GM23338 (cell line): Measurements from ENCODE around the gene YPEL4. TPM values are rescaled to one million over a fixed set of nuclear protein-coding genes. Genes with fewer than 3 reads are reported as not detected.

ENCODE experiments used
- ATAC-seq: fragments of 200-7000 bp; cut with Tn5 transposase; 3 replicates; pipeline ENCODE4 v1.9.1; 2020
- DNase-seq: peaks from one replicate; pipeline ENCODE4 v3.0.0-alpha.2; 2015; ENCODE audit warnings: low spot score
- H2AFZ ChIP-seq: fragments of 200-600 bp; sonication (generic); 2 replicates; pipeline ENCODE4 v1.8.0; 2016; ENCODE audit warnings: antibody characterized with exemption, mild to moderate bottlenecking, moderate library complexity
- H3F3A ChIP-seq: fragments of 200-600 bp; sonication (generic); replicated peaks from 2 replicates; pipeline ENCODE4 v1.8.0; 2017; ENCODE audit warnings: antibody characterized with exemption, mixed run types, low read depth
- H3K27ac ChIP-seq: fragments of 200-600 bp; sonication (generic); 2 replicates; pipeline ENCODE4 v1.6.1; 2016; ENCODE audit warnings: low read depth
- H3K27me3 ChIP-seq: fragments of 200-600 bp; sonication (generic); 2 replicates; pipeline ENCODE4 v1.8.0; 2016; ENCODE audit warnings: mild to moderate bottlenecking, mixed run types, moderate library complexity; ENCODE audit not compliant: insufficient read depth
- H3K36me3 ChIP-seq: fragments of 200-600 bp; sonication (generic); 2 replicates; pipeline ENCODE4 v1.8.0; 2016; ENCODE audit warnings: mild to moderate bottlenecking; ENCODE audit not compliant: insufficient read depth
- H3K4me1 ChIP-seq: fragments of 200-600 bp; sonication (generic); 2 replicates; pipeline ENCODE4 v1.8.0; 2016; ENCODE audit warnings: mild to moderate bottlenecking, moderate library complexity; ENCODE audit not compliant: insufficient read depth
- H3K4me2 ChIP-seq: fragments of 200-600 bp; sonication (generic); 2 replicates; pipeline ENCODE4 v1.7.1; 2017; ENCODE audit warnings: mixed run types
- H3K4me3 ChIP-seq: fragments of 200-600 bp; sonication (generic); 2 replicates; pipeline ENCODE4 v1.6.1; 2016; ENCODE audit warnings: mixed run types
- H3K79me2 ChIP-seq: fragments of 200-600 bp; sonication (generic); replicated peaks from 2 replicates; pipeline ENCODE4 v1.8.0; 2017; ENCODE audit warnings: mild to moderate bottlenecking; ENCODE audit not compliant: insufficient read depth
- H3K9me2 ChIP-seq: fragments of 200-600 bp; sonication (generic); 2 replicates; pipeline ENCODE4 v1.8.0; 2017; ENCODE audit not compliant: insufficient read depth
- H4K20me1 ChIP-seq: fragments of 200-600 bp; sonication (generic); replicated peaks from 2 replicates; pipeline ENCODE4 v1.8.0; 2017; ENCODE audit warnings: mild to moderate bottlenecking; ENCODE audit not compliant: insufficient read depth
- H3K27ac Mint-ChIP-seq: 2 replicates; pipeline ENCODE4 v1.8.0; 2020; ENCODE audit warnings: inconsistent platforms, mild to moderate bottlenecking, moderate library complexity, mixed read lengths
- H3K27me3 Mint-ChIP-seq: 3 replicates; pipeline ENCODE4 v1.8.0; 2022; ENCODE audit warnings: low read depth, mild to moderate bottlenecking, moderate library complexity, mixed read lengths, inconsistent platforms; ENCODE audit not compliant: insufficient read depth, poor library complexity
- H3K36me3 Mint-ChIP-seq: 3 replicates; pipeline ENCODE4 v1.8.0; 2021; ENCODE audit warnings: low read depth, mild to moderate bottlenecking, inconsistent platforms, moderate library complexity, mixed read lengths
- H3K4me1 Mint-ChIP-seq: 3 replicates; pipeline ENCODE4 v1.8.0; 2020; ENCODE audit warnings: mild to moderate bottlenecking, inconsistent platforms, mixed read lengths
- H3K4me3 Mint-ChIP-seq: 3 replicates; pipeline ENCODE4 v1.8.0; 2021; ENCODE audit warnings: moderate library complexity, mild to moderate bottlenecking, inconsistent platforms, mixed read lengths
- H3K9me3 Mint-ChIP-seq: 3 replicates; pipeline ENCODE4 v1.8.0; 2020; ENCODE audit warnings: moderate library complexity, mild to moderate bottlenecking, inconsistent platforms, mixed read lengths
- EZH2phosphoT487 ChIP-seq: fragments of 200-600 bp; sonication (generic); IDR thresholded peaks from one replicate; pipeline ENCODE4 v1.8.1; 2018; ENCODE audit warnings: antibody characterized with exemption; ENCODE audit not compliant: unreplicated experiment
- NANOG ChIP-seq: IDR thresholded peaks from 2 replicates; pipeline ENCODE4 v1.6.1; 2016; ENCODE audit warnings: antibody characterized with exemption, borderline replicate concordance
- POLR2AphosphoS5 ChIP-seq: IDR thresholded peaks from 2 replicates; pipeline ENCODE4 v1.6.1; 2016; ENCODE audit warnings: antibody characterized with exemption, low read depth
- STAT1 ChIP-seq: IDR thresholded peaks from one replicate; pipeline ENCODE4 v1.6.1; 2016; ENCODE audit warnings: antibody characterized with exemption; ENCODE audit not compliant: unreplicated experiment
- ZNF331 ChIP-seq: fragments of 250-450 bp; sonication (Bioruptor Pico); IDR thresholded peaks from 2 replicates; pipeline ENCODE4 v1.5.0; 2020; ENCODE audit warnings: low read depth, mild to moderate bottlenecking, moderate library complexity
- polyA plus RNA-seq: library from polyadenylated mRNA; unstranded; fragments of >200 nt; fragmentation: Nextera tagmentation; extraction: Ambion mirVana; gene quantifications from 2 replicates; pipeline ENCODE4 v1.2.1, GENCODE V29; 2016
- total RNA-seq: library from RNA; depleted of rRNA; stranded (reverse); fragments of >200 nt; shearing (Covaris generic); gene quantifications from 2 replicates; pipeline ENCODE4 v1.2.3, GENCODE V29; 2014
- TF ChIP-seq, protein P1 (sequence below): fragments of 250-450 bp; sonication (Bioruptor Pico); IDR thresholded peaks from 2 replicates; pipeline ENCODE4 v1.5.0; 2020; ENCODE audit warnings: mild to moderate bottlenecking, moderate library complexity

YPEL4 gene
- total and polyA plus RNA-seq, 2 experiments from 2014 or later: 1.1 TPM; not detected in 1

DNA sequence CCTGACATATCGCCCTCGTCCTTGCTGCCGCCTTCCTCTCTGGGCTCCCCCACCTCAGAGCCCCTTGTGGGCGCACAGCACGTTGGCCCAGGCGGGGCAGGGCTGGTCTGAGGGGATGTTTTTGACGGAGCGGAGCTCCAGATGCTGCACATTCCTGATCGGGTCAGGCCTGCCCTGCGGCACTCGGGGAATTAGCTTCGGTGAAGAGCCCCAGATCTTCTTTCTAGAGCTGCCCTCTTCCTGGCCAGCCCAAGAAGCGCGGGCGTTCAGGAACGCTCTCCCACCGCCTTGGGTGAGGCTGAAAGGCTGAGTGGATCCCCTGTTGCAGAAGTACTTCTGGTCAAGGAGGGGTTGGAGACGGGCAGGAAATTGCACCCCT, 12.1 kb downstream of the YPEL4 start:
- Histone ChIP-seq H3K4me1 (peaks cover 39% of the 10 kb centered on the region), H3K27me3 (no peaks in the 10 kb centered on the region), H3K4me3 (peak overlapping the region; percentile 99), H3K36me3 (0 out of 2 replicates have a peak, but pooled peaks cover 12% of the 10 kb centered on the region), H3K79me2 (peaks cover 45% of the 10 kb centered on the region), H3F3A (peaks cover 49% of the 10 kb centered on the region), H2AFZ (no peak overlapping the region), H3K4me2 (peak overlapping the region; percentile 91), H4K20me1 (peaks cover 26% of the 10 kb centered on the region), H3K27ac (peak overlapping the region; percentile 100), H3K9me2 (peaks cover 26% of the 10 kb centered on the region)
- H3K9me3 Mint-ChIP-seq: peaks cover 3% of the 10 kb centered on the region; the same call in 1 of the 3 replicates
- ATAC-seq: peak; percentile 32
- TF ChIP-seq, protein P1, sequence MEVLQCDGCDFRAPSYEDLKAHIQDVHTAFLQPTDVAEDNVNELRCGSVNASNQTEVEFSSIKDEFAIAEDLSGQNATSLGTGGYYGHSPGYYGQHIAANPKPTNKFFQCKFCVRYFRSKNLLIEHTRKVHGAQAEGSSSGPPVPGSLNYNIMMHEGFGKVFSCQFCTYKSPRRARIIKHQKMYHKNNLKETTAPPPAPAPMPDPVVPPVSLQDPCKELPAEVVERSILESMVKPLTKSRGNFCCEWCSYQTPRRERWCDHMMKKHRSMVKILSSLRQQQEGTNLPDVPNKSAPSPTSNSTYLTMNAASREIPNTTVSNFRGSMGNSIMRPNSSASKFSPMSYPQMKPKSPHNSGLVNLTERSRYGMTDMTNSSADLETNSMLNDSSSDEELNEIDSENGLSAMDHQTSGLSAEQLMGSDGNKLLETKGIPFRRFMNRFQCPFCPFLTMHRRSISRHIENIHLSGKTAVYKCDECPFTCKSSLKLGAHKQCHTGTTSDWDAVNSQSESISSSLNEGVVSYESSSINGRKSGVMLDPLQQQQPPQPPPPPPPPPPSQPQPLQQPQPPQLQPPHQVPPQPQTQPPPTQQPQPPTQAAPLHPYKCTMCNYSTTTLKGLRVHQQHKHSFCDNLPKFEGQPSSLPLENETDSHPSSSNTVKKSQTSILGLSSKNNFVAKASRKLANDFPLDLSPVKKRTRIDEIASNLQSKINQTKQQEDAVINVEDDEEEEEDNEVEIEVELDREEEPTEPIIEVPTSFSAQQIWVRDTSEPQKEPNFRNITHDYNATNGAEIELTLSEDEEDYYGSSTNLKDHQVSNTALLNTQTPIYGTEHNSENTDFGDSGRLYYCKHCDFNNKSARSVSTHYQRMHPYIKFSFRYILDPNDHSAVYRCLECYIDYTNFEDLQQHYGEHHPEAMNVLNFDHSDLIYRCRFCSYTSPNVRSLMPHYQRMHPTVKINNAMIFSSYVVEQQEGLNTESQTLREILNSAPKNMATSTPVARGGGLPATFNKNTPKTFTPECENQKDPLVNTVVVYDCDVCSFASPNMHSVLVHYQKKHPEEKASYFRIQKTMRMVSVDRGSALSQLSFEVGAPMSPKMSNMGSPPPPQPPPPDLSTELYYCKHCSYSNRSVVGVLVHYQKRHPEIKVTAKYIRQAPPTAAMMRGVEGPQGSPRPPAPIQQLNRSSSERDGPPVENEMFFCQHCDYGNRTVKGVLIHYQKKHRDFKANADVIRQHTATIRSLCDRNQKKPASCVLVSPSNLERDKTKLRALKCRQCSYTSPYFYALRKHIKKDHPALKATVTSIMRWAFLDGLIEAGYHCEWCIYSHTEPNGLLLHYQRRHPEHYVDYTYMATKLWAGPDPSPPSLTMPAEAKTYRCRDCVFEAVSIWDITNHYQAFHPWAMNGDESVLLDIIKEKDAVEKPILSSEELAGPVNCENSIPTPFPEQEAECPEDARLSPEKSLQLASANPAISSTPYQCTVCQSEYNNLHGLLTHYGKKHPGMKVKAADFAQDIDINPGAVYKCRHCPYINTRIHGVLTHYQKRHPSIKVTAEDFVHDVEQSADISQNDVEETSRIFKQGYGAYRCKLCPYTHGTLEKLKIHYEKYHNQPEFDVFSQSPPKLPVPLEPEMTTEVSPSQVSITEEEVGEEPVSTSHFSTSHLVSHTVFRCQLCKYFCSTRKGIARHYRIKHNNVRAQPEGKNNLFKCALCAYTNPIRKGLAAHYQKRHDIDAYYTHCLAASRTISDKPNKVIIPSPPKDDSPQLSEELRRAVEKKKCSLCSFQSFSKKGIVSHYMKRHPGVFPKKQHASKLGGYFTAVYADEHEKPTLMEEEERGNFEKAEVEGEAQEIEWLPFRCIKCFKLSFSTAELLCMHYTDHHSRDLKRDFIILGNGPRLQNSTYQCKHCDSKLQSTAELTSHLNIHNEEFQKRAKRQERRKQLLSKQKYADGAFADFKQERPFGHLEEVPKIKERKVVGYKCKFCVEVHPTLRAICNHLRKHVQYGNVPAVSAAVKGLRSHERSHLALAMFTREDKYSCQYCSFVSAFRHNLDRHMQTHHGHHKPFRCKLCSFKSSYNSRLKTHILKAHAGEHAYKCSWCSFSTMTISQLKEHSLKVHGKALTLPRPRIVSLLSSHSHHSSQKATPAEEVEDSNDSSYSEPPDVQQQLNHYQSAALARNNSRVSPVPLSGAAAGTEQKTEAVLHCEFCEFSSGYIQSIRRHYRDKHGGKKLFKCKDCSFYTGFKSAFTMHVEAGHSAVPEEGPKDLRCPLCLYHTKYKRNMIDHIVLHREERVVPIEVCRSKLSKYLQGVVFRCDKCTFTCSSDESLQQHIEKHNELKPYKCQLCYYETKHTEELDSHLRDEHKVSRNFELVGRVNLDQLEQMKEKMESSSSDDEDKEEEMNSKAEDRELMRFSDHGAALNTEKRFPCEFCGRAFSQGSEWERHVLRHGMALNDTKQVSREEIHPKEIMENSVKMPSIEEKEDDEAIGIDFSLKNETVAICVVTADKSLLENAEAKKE (CRISPR knock-in tag): no peak
- H3K27ac Mint-ChIP-seq: peak overlapping the region; percentile 99
- peaks cover 43% of the 10 kb centered on the region for H3K36me3 Mint-ChIP-seq
- H3K4me3 Mint-ChIP-seq: peak overlapping the region; percentile 99
- H3K4me1 Mint-ChIP-seq: peaks cover 45% of the 10 kb centered on the region
- H3K27me3 Mint-ChIP-seq: peaks cover 36% of the 10 kb centered on the region
- DNase-seq: peak; percentile 90

DNA sequence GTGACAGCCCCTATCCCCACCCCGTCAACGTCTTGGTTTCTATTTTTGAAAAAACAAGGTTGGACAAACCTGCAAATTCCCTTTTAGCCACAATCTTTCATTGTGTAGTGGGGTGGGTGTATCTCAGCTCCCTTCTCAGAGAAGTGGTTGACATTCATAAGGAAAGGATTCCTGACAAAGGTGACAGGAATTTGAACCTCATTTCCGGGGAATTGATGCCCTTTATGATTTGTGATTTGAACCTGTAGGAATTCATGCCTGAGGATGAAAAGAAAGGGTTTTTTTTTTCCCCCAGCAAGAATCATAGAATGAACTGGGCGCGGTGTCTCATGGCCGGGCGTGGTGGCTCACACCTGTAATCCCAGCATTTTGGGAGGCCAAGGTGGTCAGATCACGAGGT, 14.5 kb downstream of the YPEL4 start:
- Histone ChIP-seq H2AFZ (no peak overlapping the region), H3K27me3 (no peaks in the 10 kb centered on the region), H3K4me1 (peaks cover 15% of the 10 kb centered on the region), H3F3A (peaks cover 26% of the 10 kb centered on the region), H3K4me3 (no peak overlapping the region), H3K27ac (no peak overlapping the region), H4K20me1 (peaks cover 4% of the 10 kb centered on the region; the same call in 1 of the 2 replicates), H3K36me3 (0 out of 2 replicates have a peak, but pooled peaks cover 2% of the 10 kb centered on the region), H3K79me2 (peaks cover 22% of the 10 kb centered on the region), H3K4me2 (no peak overlapping the region), H3K9me2 (peaks cover 32% of the 10 kb centered on the region)
- Mint-ChIP-seq H3K4me1 (peaks cover 21% of the 10 kb centered on the region), H3K9me3 (peaks cover 3% of the 10 kb centered on the region; the same call in 1 of the 3 replicates), H3K36me3 (peaks cover 19% of the 10 kb centered on the region), H3K27me3 (peaks cover 29% of the 10 kb centered on the region), H3K27ac (no peak overlapping the region), H3K4me3 (no peak overlapping the region)
- ATAC-seq (no peak), DNase-seq (no peak)
- TF ChIP-seq POLR2AphosphoS5 (no peak), ZNF331 (CRISPR knock-in tag) (no peak), EZH2phosphoT487 (no peak), NANOG (no peak), STAT1 (no peak)
- TF ChIP-seq, protein P1 (CRISPR knock-in tag): no peak
